ENCODE results near the gene UBE2G2. TPM values are rescaled to one million over a fixed set of nuclear protein-coding genes. Genes with fewer than 3 reads are reported as not detected.

The UBE2G2 gene, protein sequence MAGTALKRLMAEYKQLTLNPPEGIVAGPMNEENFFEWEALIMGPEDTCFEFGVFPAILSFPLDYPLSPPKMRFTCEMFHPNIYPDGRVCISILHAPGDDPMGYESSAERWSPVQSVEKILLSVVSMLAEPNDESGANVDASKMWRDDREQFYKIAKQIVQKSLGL
- 118 and 119 TPM in 2 replicates for total RNA-seq

DNA sequence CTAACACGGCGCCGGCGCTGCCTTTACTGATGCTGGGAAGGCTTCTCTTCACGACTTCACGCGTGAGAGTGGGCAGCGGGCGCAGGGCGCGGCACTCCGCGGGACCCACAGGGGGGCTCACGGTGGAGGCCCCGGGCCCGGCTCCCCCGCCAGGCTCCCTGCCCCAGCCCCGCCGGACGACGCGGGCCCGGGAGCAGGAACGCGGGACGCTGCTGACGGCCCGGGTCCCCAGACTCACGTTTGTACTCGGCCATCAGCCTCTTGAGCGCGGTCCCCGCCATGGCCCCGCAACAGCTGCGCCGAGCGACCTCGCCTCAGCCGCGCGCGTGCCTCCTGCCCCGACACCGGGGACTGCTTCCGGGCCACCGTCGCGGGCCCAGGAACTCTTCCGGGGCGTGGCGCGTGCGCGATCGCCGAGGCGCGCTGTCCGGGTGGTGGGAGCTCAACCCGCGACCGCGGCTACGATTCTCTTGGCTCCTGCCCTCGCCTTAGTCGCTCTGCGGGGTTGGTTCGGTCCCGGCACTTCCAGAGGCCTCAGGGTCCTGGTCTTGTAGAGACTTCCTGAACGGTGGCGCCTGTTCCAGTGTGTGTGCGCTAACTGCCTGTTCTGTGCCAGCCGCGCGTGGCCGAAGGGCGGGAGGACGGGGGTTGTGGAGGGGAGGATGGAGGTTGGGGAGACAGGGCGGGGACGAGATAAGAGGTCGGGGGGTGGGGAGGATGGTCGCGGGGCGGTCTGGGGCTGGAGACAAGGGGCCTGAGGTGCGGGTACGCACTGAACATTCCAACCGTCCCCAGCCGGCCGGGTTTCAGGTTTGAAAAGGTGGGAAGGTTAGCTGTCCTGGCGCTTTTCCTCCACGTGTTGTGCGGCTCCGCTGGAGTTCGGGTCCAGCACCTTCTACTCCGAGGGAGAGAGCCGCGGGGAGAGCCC is at the start of gene UBE2G2:
UBE2G2 (minus strand) TSS at position 353 of the 928 bp plus-strand sequence; CDS start at position 281, 72 bp downstream.
- Mint-ChIP-seq H3K36me3 (ENCODE audit: low read depth) (peaks cover 78% of the 10 kb centered on the region), H3K27me3 (ENCODE audit: low read depth) (no peaks in the 10 kb centered on the region), H3K9me3 (no peaks in the 10 kb centered on the region), H3K27ac (peak within 1 kb of the TSS; percentile 85), H3K4me3 (ENCODE audit: low read depth) (peak within 1 kb of the TSS; percentile 98), H3K4me1 (ENCODE audit: low read depth) (peaks cover 43% of the 10 kb centered on the region)
- intact Hi-C loops (cut with micrococcal nuclease) = loop anchor here (1.0 to 5.0 kb wide), 3 partner anchors 17 to 111 kb away; partner anchors contain the start of gene SUMO3
- peak; percentile 86 for DNase-seq (ENCODE audit: low spot score)

DNA sequence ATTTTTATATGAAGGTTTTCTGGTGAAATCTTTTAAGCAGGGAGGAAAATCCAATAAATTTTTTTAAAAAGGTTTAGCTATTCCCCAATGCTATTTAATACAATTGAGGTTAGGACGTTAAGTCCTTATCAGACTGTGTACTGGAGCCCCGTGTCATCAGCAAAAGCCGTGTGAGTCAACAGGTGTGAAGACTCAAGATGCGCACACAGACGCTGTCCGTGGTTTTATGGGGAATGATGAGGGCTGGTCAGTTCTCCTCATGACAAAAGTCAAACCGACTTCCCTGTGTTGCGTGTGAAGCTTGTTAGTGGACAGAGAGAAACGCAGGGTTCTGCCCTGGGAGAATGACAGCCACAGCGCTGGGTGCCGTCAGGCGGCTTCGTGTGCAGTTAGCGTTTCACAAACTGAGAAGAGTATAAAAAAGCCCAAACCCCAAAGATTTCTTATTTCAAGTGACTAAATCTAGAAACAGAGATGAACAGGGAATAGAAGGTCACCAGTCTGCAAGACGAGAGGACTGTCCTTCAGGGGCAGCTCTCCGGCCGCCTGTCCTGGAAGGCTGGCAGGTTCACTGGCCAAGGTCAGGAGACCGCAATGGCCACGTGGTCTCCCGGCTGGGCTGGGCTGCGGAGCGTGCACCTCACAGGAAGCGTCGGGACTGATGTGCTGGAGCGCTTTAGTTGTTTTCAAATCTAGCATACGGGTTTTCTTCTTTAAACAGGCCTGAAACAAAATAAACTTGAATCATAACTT is 49.5 kb upstream of the UBE2G2 start:
- Mint-ChIP-seq H3K27me3 (ENCODE audit: low read depth) (no peaks in the 10 kb centered on the region), H3K9me3 (no peaks in the 10 kb centered on the region), H3K4me3 (ENCODE audit: low read depth) (no peak overlapping the region), H3K27ac (peak overlapping the region; percentile 72), H3K36me3 (ENCODE audit: low read depth) (peaks cover 67% of the 10 kb centered on the region), H3K4me1 (ENCODE audit: low read depth) (peaks cover 37% of the 10 kb centered on the region)
- intact Hi-C loops (cut with micrococcal nuclease) = no loop called here
- no peak for DNase-seq (ENCODE audit: low spot score)

DNA sequence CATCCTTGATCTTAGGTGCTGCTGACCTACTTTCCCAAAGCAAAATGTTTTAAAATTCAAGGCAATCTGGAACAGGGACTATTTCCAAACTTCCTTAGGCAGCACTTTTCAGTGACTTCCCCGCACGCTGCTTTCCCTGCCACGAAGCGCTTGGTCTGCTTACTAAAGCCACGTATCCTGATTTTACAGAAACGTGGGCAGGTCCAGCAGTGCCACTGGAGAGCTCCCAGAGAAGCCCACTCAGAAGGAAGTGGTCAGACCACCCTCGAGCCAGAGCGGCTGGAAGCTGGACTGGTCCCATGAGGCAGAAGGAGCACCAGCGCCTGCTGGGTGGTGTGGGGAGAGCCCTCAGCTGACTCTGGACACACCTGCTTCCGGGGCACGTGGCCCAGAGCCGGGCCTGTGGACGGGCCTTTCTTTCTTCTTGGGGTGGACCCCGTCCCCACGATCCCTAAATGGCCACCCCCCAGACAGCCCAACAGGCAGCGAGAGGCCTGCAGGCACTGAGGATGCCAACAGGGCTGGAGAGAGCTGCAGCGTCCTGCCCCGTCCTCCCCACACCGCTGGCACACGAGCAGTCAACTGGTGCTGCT is 48.7 kb upstream of the UBE2G2 start:
- no peak overlapping the region for H3K27ac Mint-ChIP-seq
- intact Hi-C loops (cut with micrococcal nuclease) = no loop called here
- DNase-seq (ENCODE audit: low spot score) = no peak
- H3K4me3 Mint-ChIP-seq (ENCODE audit: low read depth) = no peak overlapping the region
- no peaks in the 10 kb centered on the region for H3K9me3 Mint-ChIP-seq
- peaks cover under 1% of the 10 kb centered on the region for H3K27me3 Mint-ChIP-seq (ENCODE audit: low read depth)
- peaks cover 60% of the 10 kb centered on the region for H3K36me3 Mint-ChIP-seq (ENCODE audit: low read depth)
- H3K4me1 Mint-ChIP-seq (ENCODE audit: low read depth) = peaks cover 39% of the 10 kb centered on the region

DNA sequence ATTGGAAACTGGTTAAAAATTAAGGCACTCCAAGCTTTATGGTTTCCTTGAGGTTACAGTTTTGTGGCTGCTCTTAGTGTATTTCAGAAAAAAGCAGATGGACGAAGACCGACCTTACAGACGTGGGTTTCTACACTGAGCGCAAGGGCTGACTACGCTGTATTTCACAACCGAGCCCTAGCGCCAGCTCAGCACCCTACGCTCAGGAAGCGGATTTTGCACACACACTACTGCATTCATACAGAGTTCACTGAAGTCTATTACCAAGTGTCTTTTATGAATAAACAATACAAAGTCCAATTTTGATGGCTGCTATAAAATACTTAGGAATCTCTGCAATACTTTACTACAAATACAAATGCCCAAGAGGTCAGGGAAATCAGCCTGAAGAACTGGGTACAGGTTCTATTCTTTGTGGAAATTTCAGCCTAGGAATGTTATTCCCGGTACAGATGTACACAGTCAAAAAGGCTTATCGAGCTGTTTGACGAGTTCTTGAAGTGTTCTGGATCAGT is 48.1 kb upstream of the UBE2G2 start:
- Mint-ChIP-seq H3K27me3 (ENCODE audit: low read depth) (peaks cover 3% of the 10 kb centered on the region), H3K36me3 (ENCODE audit: low read depth) (peaks cover 53% of the 10 kb centered on the region), H3K4me1 (ENCODE audit: low read depth) (peaks cover 35% of the 10 kb centered on the region), H3K4me3 (ENCODE audit: low read depth) (no peak overlapping the region), H3K9me3 (no peaks in the 10 kb centered on the region), H3K27ac (no peak overlapping the region)
- intact Hi-C loops (cut with micrococcal nuclease) = no loop called here
- no peak for DNase-seq (ENCODE audit: low spot score)

DNA sequence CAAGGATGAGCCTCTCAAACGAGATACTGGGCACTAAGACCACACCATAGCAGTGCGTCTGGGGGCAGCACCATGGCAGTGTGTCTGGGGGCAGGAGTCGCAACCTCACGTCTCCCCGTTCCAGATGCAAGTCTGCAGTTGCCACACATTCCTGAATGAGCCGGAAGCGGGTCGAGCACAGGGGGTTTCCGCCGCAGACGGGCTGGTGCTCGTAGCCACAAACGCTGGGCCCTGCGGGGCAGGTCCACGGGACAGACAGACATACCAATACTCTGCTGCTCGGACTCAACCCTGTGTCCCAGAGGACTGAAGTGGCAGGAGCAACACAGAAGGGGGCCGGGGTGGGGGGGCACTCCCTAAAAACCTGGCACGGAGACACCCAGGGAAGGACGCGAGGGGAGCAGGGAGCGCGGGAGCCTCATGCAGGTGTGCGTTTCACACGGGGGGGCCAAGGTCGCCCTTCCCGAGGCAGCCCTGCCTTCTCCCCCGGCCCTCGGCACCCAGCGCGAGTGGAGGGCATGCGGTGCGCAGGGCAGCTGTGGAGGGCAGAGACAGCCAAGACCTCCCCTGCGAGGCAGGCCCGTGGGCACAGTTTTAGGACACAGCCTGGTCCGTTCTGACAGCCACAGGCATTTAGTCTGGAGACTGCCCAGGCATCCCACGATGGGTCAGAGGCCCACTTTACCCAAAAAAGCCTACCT is 47.4 kb upstream of the UBE2G2 start:
- no peak overlapping the region for H3K4me3 Mint-ChIP-seq (ENCODE audit: low read depth)
- H3K36me3 Mint-ChIP-seq (ENCODE audit: low read depth) = peaks cover 46% of the 10 kb centered on the region
- no peak overlapping the region for H3K27ac Mint-ChIP-seq
- no peaks in the 10 kb centered on the region for H3K9me3 Mint-ChIP-seq
- H3K4me1 Mint-ChIP-seq (ENCODE audit: low read depth) = peaks cover 30% of the 10 kb centered on the region
- DNase-seq (ENCODE audit: low spot score) = no peak
- H3K27me3 Mint-ChIP-seq (ENCODE audit: low read depth) = peaks cover 5% of the 10 kb centered on the region
- intact Hi-C loops (cut with micrococcal nuclease) = no loop called here

DNA sequence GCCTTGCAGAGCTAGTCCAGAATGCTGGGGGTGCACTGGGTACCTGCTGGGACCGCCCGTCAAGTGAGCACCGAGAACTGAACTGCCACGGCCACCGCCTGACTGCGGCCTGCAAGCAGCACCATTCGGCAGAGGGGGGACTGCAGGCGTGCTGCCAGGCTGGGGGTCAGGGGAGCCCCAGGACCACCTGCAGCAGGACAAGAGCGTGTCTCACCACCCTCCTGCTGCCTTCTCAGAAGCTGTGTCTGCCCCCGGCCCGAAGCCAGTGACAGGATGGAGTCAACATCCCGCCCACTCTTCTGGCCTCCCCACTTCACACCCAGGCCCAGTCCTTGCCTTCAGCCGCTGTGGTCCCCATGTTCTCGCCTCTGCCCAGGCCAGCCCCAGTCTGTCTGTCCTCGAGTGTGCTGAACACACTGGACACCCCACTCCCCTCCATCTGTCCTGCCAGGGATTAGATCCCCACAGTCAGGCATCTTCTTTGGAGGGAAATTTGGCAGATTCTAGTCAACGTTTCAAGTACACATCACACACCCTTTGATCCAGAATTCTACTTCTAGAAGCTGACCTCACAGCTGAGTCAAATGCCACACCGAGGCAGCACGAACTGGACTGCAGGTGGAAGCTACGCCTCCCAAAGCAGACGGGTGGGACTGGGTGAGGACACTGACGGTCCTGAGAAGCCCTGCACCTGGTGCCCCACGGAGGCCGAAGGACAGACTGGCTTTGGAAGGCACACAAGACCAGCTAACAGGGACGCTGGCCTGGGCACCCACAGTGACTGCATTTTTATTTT is 45.8 kb upstream of the UBE2G2 start:
- no peaks in the 10 kb centered on the region for H3K9me3 Mint-ChIP-seq
- H3K4me1 Mint-ChIP-seq (ENCODE audit: low read depth) = peaks cover 25% of the 10 kb centered on the region
- no peak overlapping the region for H3K4me3 Mint-ChIP-seq (ENCODE audit: low read depth)
- DNase-seq (ENCODE audit: low spot score) = no peak
- intact Hi-C loops (cut with micrococcal nuclease) = loop anchor here (2.0 kb wide), 1 partner anchor 21 kb away; no protein-coding TSS in a partner anchor
- peaks cover 34% of the 10 kb centered on the region for H3K36me3 Mint-ChIP-seq (ENCODE audit: low read depth)
- no peak overlapping the region for H3K27ac Mint-ChIP-seq
- peaks cover 7% of the 10 kb centered on the region for H3K27me3 Mint-ChIP-seq (ENCODE audit: low read depth)

DNA sequence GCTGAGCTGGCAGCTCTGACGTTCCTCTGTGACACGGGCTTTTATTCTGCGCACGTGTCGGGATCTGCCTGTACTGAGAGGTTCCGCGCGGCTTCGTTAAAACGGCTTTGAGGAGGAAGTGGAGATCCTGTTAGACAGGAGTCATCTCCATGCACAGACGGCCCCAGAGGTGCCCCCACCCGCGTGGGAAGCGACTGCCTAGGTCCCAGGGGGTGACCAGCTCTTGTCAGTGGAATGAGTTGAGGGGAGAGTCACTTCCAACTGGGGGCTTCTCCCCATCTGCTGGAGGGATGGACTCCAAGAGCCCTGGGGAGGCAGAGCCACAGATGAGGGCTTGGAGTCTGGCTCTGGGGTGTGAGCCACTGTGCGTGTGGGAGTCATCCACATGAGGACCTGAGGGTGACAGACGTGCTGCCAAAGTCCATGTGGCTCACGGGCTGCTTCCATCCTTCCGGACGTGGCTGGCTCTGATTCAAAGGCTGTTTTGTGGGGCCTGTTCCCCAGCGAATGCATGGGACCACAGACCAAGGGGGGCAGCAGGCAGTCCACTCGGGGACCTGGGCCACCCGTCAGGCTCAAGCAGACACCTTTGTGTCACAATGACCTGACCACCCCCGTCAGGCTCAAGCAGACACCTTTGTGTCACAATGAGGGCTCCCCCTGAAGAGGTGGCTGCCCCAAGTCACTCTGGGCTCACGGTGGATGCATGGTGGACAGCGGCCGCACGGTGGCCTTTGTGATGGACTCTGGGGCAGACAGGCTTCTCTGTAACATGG is 45.1 kb upstream of the UBE2G2 start:
- peaks cover 28% of the 10 kb centered on the region for H3K36me3 Mint-ChIP-seq (ENCODE audit: low read depth)
- no peaks in the 10 kb centered on the region for H3K9me3 Mint-ChIP-seq
- no peak for DNase-seq (ENCODE audit: low spot score)
- intact Hi-C loops (cut with micrococcal nuclease) = loop anchor here (2.0 kb wide), 1 partner anchor 22 kb away; no protein-coding TSS in a partner anchor
- H3K4me3 Mint-ChIP-seq (ENCODE audit: low read depth) = peak overlapping the region; percentile 45
- peak overlapping the region; percentile 33 for H3K27ac Mint-ChIP-seq
- H3K4me1 Mint-ChIP-seq (ENCODE audit: low read depth) = peaks cover 18% of the 10 kb centered on the region
- peaks cover 9% of the 10 kb centered on the region for H3K27me3 Mint-ChIP-seq (ENCODE audit: low read depth)

DNA sequence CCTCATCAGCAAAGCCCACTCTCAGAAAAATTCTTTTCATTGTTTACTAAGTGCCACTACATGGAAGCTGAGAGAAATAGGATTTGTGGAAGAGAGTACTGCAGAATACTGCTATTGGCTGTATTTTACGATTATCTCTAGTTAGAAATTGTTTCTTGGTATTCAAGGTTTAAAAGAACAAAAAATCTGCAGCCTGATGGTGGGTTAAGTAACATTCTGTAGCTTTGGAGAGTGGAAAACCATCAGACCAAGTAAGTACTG is 44.5 kb upstream of the UBE2G2 start:
- DNase-seq (ENCODE audit: low spot score) = no peak
- Mint-ChIP-seq H3K27me3 (ENCODE audit: low read depth) (peaks cover 9% of the 10 kb centered on the region), H3K9me3 (no peaks in the 10 kb centered on the region), H3K4me3 (ENCODE audit: low read depth) (peak overlapping the region; percentile 45), H3K4me1 (ENCODE audit: low read depth) (peaks cover 13% of the 10 kb centered on the region), H3K27ac (peak overlapping the region; percentile 33), H3K36me3 (ENCODE audit: low read depth) (peaks cover 23% of the 10 kb centered on the region)
- intact Hi-C loops (cut with micrococcal nuclease) = loop anchor here (2.0 kb wide), 1 partner anchor 23 kb away; no protein-coding TSS in a partner anchor

DNA sequence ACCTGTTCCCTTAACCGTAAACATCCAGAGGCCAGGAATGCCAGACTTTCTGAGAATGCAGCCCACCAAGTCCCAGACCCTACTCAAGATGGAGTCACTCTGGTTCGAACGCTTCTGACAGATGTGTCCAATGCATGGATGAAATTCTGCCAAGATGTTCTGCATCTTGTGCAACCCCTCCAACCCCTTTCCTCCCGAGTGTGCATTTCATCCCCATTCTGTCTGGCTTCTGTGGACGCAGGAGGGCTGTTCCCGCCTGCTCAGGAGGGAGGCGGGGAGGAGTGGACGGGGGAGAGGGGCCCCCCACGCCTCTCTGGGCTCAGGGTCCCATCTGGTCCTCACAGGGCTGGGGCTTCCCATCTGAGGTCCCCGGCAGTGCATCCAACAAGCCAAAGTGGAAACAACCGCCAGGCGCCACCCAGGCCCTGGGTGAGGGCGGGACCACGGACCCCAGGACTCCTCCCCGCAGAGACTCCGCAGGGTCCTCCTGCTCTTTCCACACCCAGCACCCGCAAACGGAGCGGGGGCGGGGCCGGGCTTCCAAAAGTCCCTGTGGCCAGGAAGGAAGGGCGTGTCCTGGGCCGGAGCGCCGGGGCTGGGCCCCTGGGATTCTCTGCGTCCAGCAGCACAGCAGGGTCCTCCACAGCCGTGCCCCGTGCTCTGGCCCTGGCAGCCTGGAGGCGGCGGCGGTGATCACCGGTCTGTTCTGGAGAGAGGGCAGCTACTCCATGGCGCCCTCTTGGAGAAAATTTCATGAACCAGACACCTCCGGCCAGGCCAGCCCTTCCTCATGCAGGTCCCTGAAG is 44.0 kb upstream of the UBE2G2 start:
- H3K27me3 Mint-ChIP-seq (ENCODE audit: low read depth) = peaks cover 9% of the 10 kb centered on the region
- intact Hi-C loops (cut with micrococcal nuclease) = loop anchor here (2.0 kb wide), 1 partner anchor 23 kb away; no protein-coding TSS in a partner anchor
- peak overlapping the region; percentile 33 for H3K27ac Mint-ChIP-seq
- peak; percentile 48 for DNase-seq (ENCODE audit: low spot score)
- peak overlapping the region; percentile 45 for H3K4me3 Mint-ChIP-seq (ENCODE audit: low read depth)
- peaks cover 18% of the 10 kb centered on the region for H3K36me3 Mint-ChIP-seq (ENCODE audit: low read depth)
- H3K4me1 Mint-ChIP-seq (ENCODE audit: low read depth) = peaks cover 9% of the 10 kb centered on the region
- H3K9me3 Mint-ChIP-seq = no peaks in the 10 kb centered on the region

DNA sequence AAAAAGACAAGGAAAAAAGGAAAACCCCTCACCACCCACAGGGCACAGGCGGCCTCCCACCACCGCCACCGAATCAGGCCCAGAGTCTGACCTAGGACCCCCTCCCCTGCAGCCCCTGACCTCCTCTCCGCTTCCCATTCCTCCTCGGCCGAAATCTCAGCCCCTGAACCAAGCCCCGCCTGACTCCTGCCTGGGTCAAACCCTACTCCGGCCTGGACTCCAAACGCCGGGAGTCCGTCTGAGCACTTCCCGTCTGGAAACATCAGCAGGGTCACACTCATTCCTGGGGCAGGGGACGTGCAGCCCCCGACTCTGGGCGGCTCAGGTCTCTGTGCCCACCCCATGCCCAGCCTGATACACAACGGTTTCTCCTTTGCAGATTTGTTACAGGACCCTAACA is 42.6 kb upstream of the UBE2G2 start:
- Mint-ChIP-seq H3K9me3 (no peaks in the 10 kb centered on the region), H3K4me3 (ENCODE audit: low read depth) (no peak overlapping the region), H3K27me3 (ENCODE audit: low read depth) (peaks cover 9% of the 10 kb centered on the region), H3K36me3 (ENCODE audit: low read depth) (peaks cover 7% of the 10 kb centered on the region), H3K4me1 (ENCODE audit: low read depth) (peaks cover 9% of the 10 kb centered on the region), H3K27ac (no peak overlapping the region)
- DNase-seq (ENCODE audit: low spot score) = no peak
- intact Hi-C loops (cut with micrococcal nuclease) = no loop called here

Measured in activated T-helper 2 cell treated with anti-CD3 and anti-CD28 coated beads, Interferon-gamma antibody, Interleukin-2, Interleukin-4, amounts not matched to agents 10 μg/mL and 5 μg/mL and 100 μg/mL, durations not matched to agents 14 hours and 24 hours and 36 hours (primary cell).